Subcutaneous abdominal adipose tissue (tissue), 5 donors: Measurements from ENCODE around the gene AP4M1.

Experiments used
- H3K27ac ChIP-seq: one replicate; pipeline ENCODE4 v1.7.0; 2013; ENCODE audit warnings: low read depth, mild to moderate bottlenecking, inconsistent platforms, low read length, moderate library complexity
- H3K27me3 ChIP-seq, 5 donors: one replicate each; pipeline ENCODE4 v1.7.0; 2013; ENCODE audit warnings: low read length in 5 of 5, inconsistent platforms in 1 of 5; ENCODE audit not compliant: control insufficient read depth in 5 of 5, insufficient read depth in 4 of 5
- H3K36me3 ChIP-seq, 5 donors: one replicate each; pipeline ENCODE4 v1.7.0; 2013; ENCODE audit warnings: low read length in 5 of 5; ENCODE audit not compliant: control insufficient read depth in 5 of 5, insufficient read depth in 5 of 5
- H3K4me1 ChIP-seq, 5 donors: one replicate each; pipeline ENCODE4 v1.7.0; 2013; ENCODE audit warnings: low read length in 5 of 5, mild to moderate bottlenecking in 3 of 5, moderate library complexity in 1 of 5; ENCODE audit not compliant: control insufficient read depth in 5 of 5, insufficient read depth in 5 of 5
- H3K4me3 ChIP-seq, 5 donors: one replicate each; pipeline ENCODE4 v1.7.0; 2013; ENCODE audit warnings: low read length in 5 of 5, low read depth in 1 of 5
- H3K9ac ChIP-seq, 5 donors: one replicate each; pipeline ENCODE4 v1.7.0; 2013; ENCODE audit warnings: low read length in 5 of 5, mild to moderate bottlenecking in 4 of 5, moderate library complexity in 3 of 5
- H3K9me3 ChIP-seq, 5 donors: one replicate each; pipeline ENCODE4 v1.7.0; 2013; ENCODE audit warnings: low read length in 5 of 5; ENCODE audit not compliant: control insufficient read depth in 5 of 5
- donor health status: healthy.
- donor health status: healthy.
- donor health status: healthy.
- donor health status: healthy.
- donor health status: healthy.

AP4M1 gene

GRCh38 chr7:100105534-100105933 is 4.1 kb downstream of the AP4M1 start:
- no peaks in the 10 kb centered on the region for H3K27me3 ChIP-seq
- H3K9ac ChIP-seq = no peak overlapping the region
- no peak overlapping the region for H3K4me3 ChIP-seq
- no peaks in the 10 kb centered on the region for H3K9me3 ChIP-seq
- H3K36me3 ChIP-seq = peaks cover 0 to 69% (median 59%) of the 10 kb centered on the region in 5 donors
- H3K4me1 ChIP-seq = peaks cover 0 to 16% (median 12%) of the 10 kb centered on the region in 5 donors
- H3K27ac ChIP-seq = no peak overlapping the region

- Histone ChIP-seq H3K4me1 (peaks cover 0 to 10% (median 7%) of the 10 kb centered on the region in 5 donors), H3K27ac (no peak overlapping the region), H3K27me3 (no peaks in the 10 kb centered on the region), H3K36me3 (peaks cover 0 to 80% (median 68%) of the 10 kb centered on the region in 5 donors), H3K9me3 (no peaks in the 10 kb centered on the region), H3K9ac (no peak overlapping the region), H3K4me3 (no peak overlapping the region)
These were observed 5.2 kb downstream of the AP4M1 start for GRCh38 chr7:100106633-100107032.

GRCh38 chr7:100107125-100107737 is 5.8 kb downstream of the AP4M1 start:
- Histone ChIP-seq H3K9ac (no peak overlapping the region), H3K4me3 (no peak overlapping the region), H3K27me3 (no peaks in the 10 kb centered on the region), H3K36me3 (peaks cover 0 to 86% (median 74%) of the 10 kb centered on the region in 5 donors), H3K4me1 (peaks cover 0 to 5% (median 4%) of the 10 kb centered on the region in 5 donors), H3K27ac (no peak overlapping the region), H3K9me3 (no peaks in the 10 kb centered on the region)

GRCh38 chr7:100107890-100108289 is 6.4 kb downstream of the AP4M1 start:
- H3K4me1 ChIP-seq = no peaks in the 10 kb centered on the region
- no peak overlapping the region for H3K27ac ChIP-seq
- no peak overlapping the region for H3K4me3 ChIP-seq
- peaks cover 0 to 92% (median 77%) of the 10 kb centered on the region in 5 donors for H3K36me3 ChIP-seq
- H3K9ac ChIP-seq = no peak overlapping the region
- H3K27me3 ChIP-seq = no peaks in the 10 kb centered on the region
- no peaks in the 10 kb centered on the region for H3K9me3 ChIP-seq

GRCh38 chr7:100109521-100110163 is 8.2 kb downstream of the AP4M1 start:
- Histone ChIP-seq H3K36me3 (peaks cover 0 to 91% (median 81%) of the 10 kb centered on the region in 5 donors), H3K9me3 (no peaks in the 10 kb centered on the region)

GRCh38 chr7:100111156-100111555 is 9.7 kb downstream of the AP4M1 start:
- Histone ChIP-seq H3K36me3 (peaks cover 0 to 76% (median 69%) of the 10 kb centered on the region in 5 donors), H3K27me3 (no peaks in the 10 kb centered on the region), H3K4me3 (no peak overlapping the region), H3K9ac (no peak overlapping the region), H3K9me3 (no peaks in the 10 kb centered on the region), H3K4me1 (no peaks in the 10 kb centered on the region), H3K27ac (no peak overlapping the region)

More at GRCh38 chr7:100109521-100110163, 8.2 kb downstream of the AP4M1 start:
- H3K4me3 ChIP-seq = no peak overlapping the region
- H3K9ac ChIP-seq = no peak overlapping the region
- no peaks in the 10 kb centered on the region for H3K27me3 ChIP-seq
- H3K27ac ChIP-seq = no peak overlapping the region
- H3K4me1 ChIP-seq = no peaks in the 10 kb centered on the region

- Histone ChIP-seq H3K36me3 (peaks cover 0 to 69% (median 63%) of the 10 kb centered on the region in 5 donors), H3K27ac (no peak overlapping the region), H3K4me3 (no peak overlapping the region), H3K4me1 (no peaks in the 10 kb centered on the region), H3K9me3 (no peaks in the 10 kb centered on the region), H3K27me3 (no peaks in the 10 kb centered on the region), H3K9ac (no peak overlapping the region)
These were observed 10.5 kb downstream of the AP4M1 start for GRCh38 chr7:100111914-100112313.

GRCh38 chr7:100115026-100115425 is 13.6 kb downstream of the AP4M1 start:
- Histone ChIP-seq H3K36me3 (peaks cover 0 to 41% (median 36%) of the 10 kb centered on the region in 5 donors), H3K9ac (no peak overlapping the region), H3K4me1 (peaks cover 2 to 17% (median 14%) of the 10 kb centered on the region in 5 donors), H3K27me3 (no peaks in the 10 kb centered on the region), H3K9me3 (no peaks in the 10 kb centered on the region), H3K27ac (no peak overlapping the region), H3K4me3 (no peak overlapping the region)

GRCh38 chr7:100118388-100119071 is 17.1 kb downstream of the AP4M1 start:
- H3K27ac ChIP-seq = peak overlapping the region; percentile 97
- H3K4me1 ChIP-seq = peaks cover 4 to 27% (median 22%) of the 10 kb centered on the region in 5 donors
- peak overlapping the region; percentile 73 to 86 (median 84) for H3K9ac ChIP-seq
- H3K4me3 ChIP-seq = peak overlapping the region; percentile 86 to 99 (median 93)
- peaks cover 0 to 11% (median 9%) of the 10 kb centered on the region in 5 donors for H3K36me3 ChIP-seq
- H3K9me3 ChIP-seq = no peaks in the 10 kb centered on the region
- no peaks in the 10 kb centered on the region for H3K27me3 ChIP-seq
